Ishikawa (cell line): ENCODE measurements around the gene COMTD1.

Experiments
- CEBPB ChIP-seq: IDR thresholded peaks from 2 replicates; pipeline ENCODE4 v1.6.1; 2012
- CREB1 ChIP-seq: IDR thresholded peaks from 2 replicates; pipeline ENCODE4 v1.6.1; 2012; ENCODE audit warnings: low read depth
- EGR1 ChIP-seq: IDR thresholded peaks from 2 replicates; pipeline ENCODE4 v1.6.1; 2012
- EP300 ChIP-seq: IDR thresholded peaks from 2 replicates; pipeline ENCODE4 v1.6.1; 2012; ENCODE audit warnings: borderline replicate concordance
- FOXM1 ChIP-seq: IDR thresholded peaks from 2 replicates; pipeline ENCODE4 v1.6.1; 2012; ENCODE audit warnings: low read depth, borderline replicate concordance
- MAX ChIP-seq: IDR thresholded peaks from 2 replicates; pipeline ENCODE4 v1.6.1; 2012
- NFIC ChIP-seq: IDR thresholded peaks from 2 replicates; pipeline ENCODE4 v1.6.1; 2012
- RAD21 ChIP-seq: IDR thresholded peaks from 2 replicates; pipeline ENCODE4 v1.6.1; 2012; ENCODE audit warnings: low read depth
- REST ChIP-seq: IDR thresholded peaks from 2 replicates; pipeline ENCODE4 v1.6.1; 2012; ENCODE audit warnings: low read depth, mild to moderate bottlenecking
- TAF1 ChIP-seq: IDR thresholded peaks from 2 replicates; pipeline ENCODE4 v1.6.1; 2012; ENCODE audit warnings: low read depth, mild to moderate bottlenecking
- TCF12 ChIP-seq: IDR thresholded peaks from 2 replicates; pipeline ENCODE4 v1.6.1; 2012; ENCODE audit warnings: low read depth
- TEAD4 ChIP-seq: IDR thresholded peaks from 2 replicates; pipeline ENCODE4 v1.6.1; 2012
- USF1 ChIP-seq: IDR thresholded peaks from 2 replicates; pipeline ENCODE4 v1.6.1; 2012
- YY1 ChIP-seq: IDR thresholded peaks from 2 replicates; pipeline ENCODE4 v1.6.1; 2012; ENCODE audit warnings: low read depth
- ZBTB7A ChIP-seq: IDR thresholded peaks from 2 replicates; pipeline ENCODE4 v1.6.1; 2012; ENCODE audit warnings: low read depth

The COMTD1 gene

GRCh38 chr10:75208181-75208580 lies 27.6 kb downstream of the COMTD1 start:
- TF ChIP-seq RAD21, result no peak

- TF ChIP-seq MAX, result no peak
- no peak for TF ChIP-seq YY1
- TF ChIP-seq REST, result no peak
- TF ChIP-seq CEBPB, result no peak
- TF ChIP-seq ZBTB7A, result no peak
- no peak for TF ChIP-seq TCF12
- no peak for TF ChIP-seq RAD21
- TF ChIP-seq NFIC, result no peak
- TF ChIP-seq USF1, result no peak
- no peak for TF ChIP-seq CREB1
- TF ChIP-seq FOXM1, result no peak
- no peak for TF ChIP-seq EGR1
- no peak for TF ChIP-seq TAF1
- TF ChIP-seq TEAD4, result no peak
- TF ChIP-seq EP300, result no peak
Measured at GRCh38 chr10:75207857-75208144, 28.0 kb downstream of the COMTD1 start.

GRCh38 chr10:75207079-75207856 lies 28.5 kb downstream of the COMTD1 start:
- TF ChIP-seq CEBPB (no peak), ZBTB7A (no peak), TEAD4 (no peak), TAF1 (no peak), NFIC (no peak), EP300 (no peak), RAD21 (no peak), MAX (no peak), REST (no peak), USF1 (no peak), CREB1 (no peak), YY1 (no peak), EGR1 (no peak), FOXM1 (no peak), TCF12 (no peak)

GRCh38 chr10:75206638-75207037 lies 29.1 kb downstream of the COMTD1 start:
- peak; percentile 33; the same call in 1 of the 2 replicates for TF ChIP-seq EGR1

GRCh38 chr10:75205908-75206307 lies 29.8 kb downstream of the COMTD1 start:
- TF ChIP-seq CREB1, result no peak

GRCh38 chr10:75203724-75204123 lies 32.0 kb downstream of the COMTD1 start:
- TF ChIP-seq ZBTB7A (no peak), EGR1 (no peak), MAX (no peak), CEBPB (no peak), REST (no peak), TEAD4 (no peak), USF1 (no peak), CREB1 (no peak), TAF1 (no peak), YY1 (no peak), TCF12 (no peak), RAD21 (no peak), FOXM1 (no peak), NFIC (no peak), EP300 (no peak)
